ENCODE measurements around the gene UBR2.
"Not testable (repeated sequence)": the region's sequence is repeated elsewhere in the genome, so short reads cannot be mapped to it uniquely, and the experiment has no call there.

Gene UBR2

DNA sequence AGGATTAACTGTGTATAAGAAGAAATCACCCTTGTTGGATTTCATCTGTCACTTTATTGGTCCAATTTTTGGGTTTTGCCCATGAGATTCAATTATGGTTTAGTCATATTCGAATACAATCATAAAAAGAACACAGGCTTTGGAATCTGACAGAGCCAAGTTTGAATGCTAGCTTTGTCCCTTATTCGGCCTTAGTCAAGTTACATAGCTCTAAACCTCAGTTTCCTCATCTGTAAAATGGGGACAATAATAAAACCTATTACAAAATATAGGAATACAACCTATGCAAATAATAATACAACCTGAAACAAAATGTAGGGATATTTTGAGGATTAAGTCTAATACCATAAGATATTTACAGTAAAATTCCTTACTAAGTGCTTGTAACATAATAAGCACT, 100.9 kb downstream of the UBR2 start:
- intact Hi-C loops (cut with DNase I; ENCODE audit: low total_unique reads): loop anchor here (5.0 kb wide), 2 partner anchors 63 to 213 kb away; partner anchors contain the start of gene RPL7L1
- H3K27me3 ChIP-seq: no peaks in the 10 kb centered on the region
- H3K4me3 ChIP-seq: no peak overlapping the region
- TF ChIP-seq CTCF (IDR thresholded peaks at IDR 0.05): no peak
- H3K36me3 ChIP-seq: peaks cover 46 to 74% (median 73%) of the 10 kb centered on the region in 3 donors
- no peak overlapping the region for H3K27ac ChIP-seq
- H3K4me1 ChIP-seq: peaks cover 0 to 3% (median 0%) of the 10 kb centered on the region in 4 donors
- H3K9me3 ChIP-seq: no peaks in the 10 kb centered on the region
- no peak for DNase-seq

- DNase-seq; H3K4me3 ChIP-seq; H3K9me3 ChIP-seq; intact Hi-C loops (cut with DNase I; ENCODE audit: low total_unique reads); H3K4me1 ChIP-seq; H3K27ac ChIP-seq; H3K27me3 ChIP-seq: not testable (repeated sequence)
- peaks cover 95 to 99% (median 98%) of the 10 kb centered on the region in 3 donors for H3K36me3 ChIP-seq
These were observed 110.5 kb downstream of the UBR2 start for GRCh38 chr6:42674368-42674767.

- no peak for TF ChIP-seq CTCF (IDR thresholded peaks at IDR 0.05)
- intact Hi-C loops (cut with DNase I; ENCODE audit: low total_unique reads): no loop called here
- no peak for DNase-seq
- no peaks in the 10 kb centered on the region for H3K4me1 ChIP-seq
- H3K9me3 ChIP-seq: no peaks in the 10 kb centered on the region
- no peaks in the 10 kb centered on the region for H3K27me3 ChIP-seq
- no peak overlapping the region for H3K4me3 ChIP-seq
- peaks cover 95 to 99% (median 98%) of the 10 kb centered on the region in 3 donors for H3K36me3 ChIP-seq
- H3K27ac ChIP-seq: no peak overlapping the region
These were observed 111.0 kb downstream of the UBR2 start for GRCh38 chr6:42674780-42675179.

DNA sequence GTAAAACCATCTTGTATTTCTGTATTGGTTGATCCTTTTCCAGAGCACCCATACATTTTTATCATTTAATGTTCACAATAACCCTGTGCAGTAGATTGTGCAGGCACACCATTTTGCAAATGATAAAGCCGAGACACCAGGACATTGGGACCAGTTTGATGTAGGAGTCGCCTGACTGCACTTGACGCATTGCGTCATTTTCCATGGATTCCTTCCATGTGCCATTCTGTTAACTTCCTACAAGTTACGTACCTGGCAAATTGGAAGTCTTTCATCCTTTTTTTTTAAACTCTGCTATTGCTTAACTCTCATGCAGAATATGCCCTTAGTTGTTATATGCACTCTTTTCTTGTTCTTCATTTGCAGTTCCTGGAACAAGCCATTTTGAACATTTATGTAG, 115.5 kb downstream of the UBR2 start:
- DNase-seq: no peak
- Histone ChIP-seq H3K4me1 (no peaks in the 10 kb centered on the region), H3K27me3 (no peaks in the 10 kb centered on the region), H3K4me3 (no peak overlapping the region), H3K27ac (no peak overlapping the region), H3K36me3 (peaks cover 96 to 99% (median 98%) of the 10 kb centered on the region in 3 donors), H3K9me3 (no peaks in the 10 kb centered on the region)
- no peak for TF ChIP-seq CTCF (IDR thresholded peaks at IDR 0.05)
- intact Hi-C loops (cut with DNase I; ENCODE audit: low total_unique reads): no loop called here

GRCh38 chr6:42688281-42688680, 124.5 kb downstream of the UBR2 start:
- no peaks in the 10 kb centered on the region for H3K9me3 ChIP-seq
- H3K27me3 ChIP-seq: no peaks in the 10 kb centered on the region
- no peak for TF ChIP-seq CTCF (IDR thresholded peaks at IDR 0.05)
- no peak overlapping the region for H3K27ac ChIP-seq
- DNase-seq: no peak
- no peak overlapping the region for H3K4me3 ChIP-seq
- peaks cover 89 to 94% (median 89%) of the 10 kb centered on the region in 3 donors for H3K36me3 ChIP-seq
- peaks cover 0 to 21% (median 5%) of the 10 kb centered on the region in 4 donors for H3K4me1 ChIP-seq
- intact Hi-C loops (cut with DNase I; ENCODE audit: low total_unique reads): no loop called here

GRCh38 chr6:42689371-42689770, 125.5 kb downstream of the UBR2 start:
- no peak for TF ChIP-seq CTCF (IDR thresholded peaks at IDR 0.05)
- peaks cover 79 to 93% (median 82%) of the 10 kb centered on the region in 3 donors for H3K36me3 ChIP-seq
- H3K9me3 ChIP-seq: no peaks in the 10 kb centered on the region
- peaks cover 0 to 21% (median 8%) of the 10 kb centered on the region in 4 donors for H3K4me1 ChIP-seq
- no peaks in the 10 kb centered on the region for H3K27me3 ChIP-seq
- no peak overlapping the region for H3K27ac ChIP-seq
- DNase-seq: no peak
- no peak overlapping the region for H3K4me3 ChIP-seq
- intact Hi-C loops (cut with DNase I; ENCODE audit: low total_unique reads): no loop called here
